HG03378 (cell line): Measurements from ENCODE around the gene ARAP1.
"Not testable (repeated sequence)": the region's sequence is repeated elsewhere in the genome, so short reads cannot be mapped to it uniquely, and the experiment has no call there.

Experiments
- ATAC-seq: cut with Tn5 transposase; IDR thresholded peaks from one replicate; pipeline ENCODE4 v1.9.1; 2021; ENCODE audit warnings: mild to moderate bottlenecking, moderate library complexity; ENCODE audit not compliant: unreplicated experiment

ARAP1 gene

GRCh38 chr11:72752088-72752914 is at the start of gene ARAP1:
ARAP1 (minus strand) TSS chr11:72752408; CDS start chr11:72727128, 25,280 bp downstream.
- no peak for ATAC-seq

DNA sequence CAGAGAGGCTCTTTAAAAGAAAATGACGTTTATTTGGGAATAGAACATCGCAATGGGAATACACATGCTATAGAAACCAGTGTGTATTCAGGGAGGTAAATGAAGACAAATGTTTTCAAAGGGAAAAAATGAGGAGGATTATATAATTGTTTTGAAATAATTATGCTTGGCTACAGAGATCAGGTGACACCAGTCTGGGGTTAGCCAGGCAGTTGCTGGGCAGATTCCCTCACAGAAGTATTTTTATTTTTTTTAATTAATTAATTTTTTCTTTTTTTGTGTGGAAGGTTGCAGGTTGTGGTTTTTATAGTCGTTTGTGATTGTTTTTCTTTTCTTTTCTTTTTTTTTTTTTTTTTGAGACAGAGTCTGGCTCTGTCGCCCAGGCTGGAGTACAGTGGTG is 47.2 kb upstream of the ARAP1 start:
- ATAC-seq, result no peak

- no peak for ATAC-seq
These were observed 46.2 kb upstream of the ARAP1 start for GRCh38 chr11:72798361-72798760.

DNA sequence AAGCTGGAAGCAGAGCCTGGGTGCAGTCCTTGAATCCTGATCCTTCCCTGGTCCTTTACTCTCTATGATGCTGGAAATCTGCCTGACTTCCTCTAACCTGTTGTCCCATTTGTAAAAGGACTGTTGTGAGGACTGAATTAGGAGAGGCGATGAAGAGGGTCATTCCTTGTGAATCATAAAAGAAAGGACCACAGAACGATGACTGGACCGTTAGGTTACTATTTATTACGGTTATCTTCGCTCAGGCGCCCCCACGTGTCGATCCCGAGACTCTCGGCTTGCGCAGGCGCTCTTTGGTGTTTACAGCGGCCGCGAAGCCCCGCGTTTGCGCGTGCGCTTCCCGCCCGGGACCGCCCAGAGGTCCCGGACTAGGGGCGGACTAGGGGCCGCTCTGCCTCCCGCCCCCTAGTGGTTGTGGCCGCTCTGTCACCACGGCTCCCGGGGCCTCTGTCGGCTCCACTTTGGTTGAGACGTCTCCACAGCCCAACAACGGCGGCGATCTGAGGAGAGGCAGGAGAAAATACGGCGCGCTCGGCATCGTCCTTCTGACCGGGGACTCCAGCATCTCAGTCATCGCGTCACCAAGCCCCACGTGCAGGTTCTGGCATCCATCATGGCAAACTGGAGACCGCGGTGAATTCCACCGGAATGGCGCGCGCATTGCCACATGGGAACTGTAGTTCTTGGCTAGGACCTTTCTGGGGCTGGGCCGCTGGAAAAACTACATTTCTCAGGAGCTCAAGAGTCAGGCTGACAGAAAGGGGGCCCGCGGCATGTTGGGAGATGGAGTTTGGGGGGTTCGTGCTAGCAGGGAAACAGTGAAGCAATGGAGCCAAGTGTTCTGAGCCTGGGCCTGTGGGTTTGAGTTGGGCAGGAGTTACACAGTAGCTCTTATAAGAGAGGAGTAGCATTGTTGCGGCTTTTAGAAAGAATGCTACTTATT is 41.5 kb upstream of the ARAP1 start, which contains the start of gene STARD10:
Gene STARD10, minus strand, starts transcription at position 623 of the 943 bp plus-strand sequence. CDS start 12,866 bp downstream, outside the sequence.
- ATAC-seq, result peak; percentile 70

DNA sequence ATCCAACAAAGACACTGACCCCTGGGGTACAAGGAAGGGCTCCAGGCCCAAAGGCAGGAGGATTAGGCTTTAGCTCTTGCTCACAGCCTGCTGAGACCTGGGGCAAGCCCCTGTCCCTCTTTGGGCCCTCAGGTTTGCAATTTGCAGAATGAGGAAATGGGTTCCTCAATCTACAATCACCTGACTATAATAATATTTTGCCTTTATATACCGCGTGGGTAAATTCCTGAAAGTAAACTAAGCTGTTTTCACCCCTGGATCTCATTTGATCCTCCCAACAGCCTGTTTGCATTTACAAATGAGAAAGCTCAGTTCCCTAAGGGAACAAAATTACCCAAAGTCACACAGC is 40.8 kb upstream of the ARAP1 start:
- peak; percentile 6 for ATAC-seq

DNA sequence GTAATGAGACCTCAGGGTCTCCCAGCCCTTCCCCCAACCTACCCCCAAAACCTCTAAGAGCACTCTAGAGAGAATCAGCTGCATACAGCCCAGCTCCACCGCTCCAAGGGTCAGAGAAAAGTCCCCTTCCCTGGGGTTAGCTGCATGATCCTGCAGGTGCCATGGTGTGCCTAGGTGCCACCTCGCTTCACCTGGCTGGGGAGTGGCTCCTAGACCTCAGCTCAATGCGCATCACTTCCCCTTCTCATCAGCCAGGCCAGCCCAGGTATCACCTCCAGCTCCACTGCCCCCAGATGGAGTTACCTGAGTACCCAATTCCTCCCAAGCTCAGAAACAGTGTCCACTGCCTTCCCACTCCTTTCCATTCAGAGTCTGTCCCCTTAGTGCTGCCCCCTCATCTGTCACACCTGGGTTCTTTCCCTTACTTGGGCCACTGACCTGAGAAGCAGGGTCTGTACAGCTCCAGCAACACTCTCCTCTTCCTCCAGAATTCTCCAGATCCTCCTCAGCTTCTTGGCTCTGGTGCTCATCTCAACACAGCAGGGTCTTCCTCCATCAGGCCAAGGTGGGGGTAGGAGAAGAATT is 40.3 kb upstream of the ARAP1 start:
- ATAC-seq, result no peak

- ATAC-seq, result not testable (repeated sequence)
These were observed 39.0 kb upstream of the ARAP1 start for GRCh38 chr11:72791228-72791627.

DNA sequence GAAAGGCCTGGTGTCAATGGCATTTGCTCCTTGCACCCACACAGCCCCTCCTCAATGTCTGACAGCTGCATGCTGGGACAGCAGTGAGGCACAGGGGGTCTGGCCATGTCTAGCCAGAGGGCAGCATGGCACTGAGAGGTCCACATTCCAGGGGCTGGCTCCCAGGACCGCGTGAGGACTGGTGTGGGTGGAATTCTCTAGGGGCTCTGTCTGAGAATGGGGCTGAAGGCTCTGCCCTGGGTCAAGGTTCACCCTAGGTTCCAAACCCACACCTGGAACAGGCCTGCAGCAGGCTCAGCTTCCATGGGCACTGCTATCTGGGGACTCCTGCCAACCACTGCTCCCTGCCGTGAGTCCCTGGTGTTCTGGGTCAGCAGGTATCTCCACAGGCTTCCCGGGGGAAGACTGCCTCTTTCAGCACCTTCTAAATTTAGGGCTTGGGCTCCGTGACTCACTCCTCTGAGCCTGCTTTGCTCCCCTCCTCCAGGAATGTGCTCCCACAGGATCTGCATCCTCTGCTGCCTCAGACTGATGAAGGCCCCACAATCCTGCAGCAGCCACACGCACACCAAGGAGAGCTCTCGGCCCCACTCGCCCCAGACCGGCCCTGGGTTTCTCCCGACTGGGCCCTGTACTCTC is 37.4 kb upstream of the ARAP1 start:
- ATAC-seq, result no peak

- ATAC-seq, result no peak
These were observed 36.0 kb upstream of the ARAP1 start for GRCh38 chr11:72788241-72788640.

DNA sequence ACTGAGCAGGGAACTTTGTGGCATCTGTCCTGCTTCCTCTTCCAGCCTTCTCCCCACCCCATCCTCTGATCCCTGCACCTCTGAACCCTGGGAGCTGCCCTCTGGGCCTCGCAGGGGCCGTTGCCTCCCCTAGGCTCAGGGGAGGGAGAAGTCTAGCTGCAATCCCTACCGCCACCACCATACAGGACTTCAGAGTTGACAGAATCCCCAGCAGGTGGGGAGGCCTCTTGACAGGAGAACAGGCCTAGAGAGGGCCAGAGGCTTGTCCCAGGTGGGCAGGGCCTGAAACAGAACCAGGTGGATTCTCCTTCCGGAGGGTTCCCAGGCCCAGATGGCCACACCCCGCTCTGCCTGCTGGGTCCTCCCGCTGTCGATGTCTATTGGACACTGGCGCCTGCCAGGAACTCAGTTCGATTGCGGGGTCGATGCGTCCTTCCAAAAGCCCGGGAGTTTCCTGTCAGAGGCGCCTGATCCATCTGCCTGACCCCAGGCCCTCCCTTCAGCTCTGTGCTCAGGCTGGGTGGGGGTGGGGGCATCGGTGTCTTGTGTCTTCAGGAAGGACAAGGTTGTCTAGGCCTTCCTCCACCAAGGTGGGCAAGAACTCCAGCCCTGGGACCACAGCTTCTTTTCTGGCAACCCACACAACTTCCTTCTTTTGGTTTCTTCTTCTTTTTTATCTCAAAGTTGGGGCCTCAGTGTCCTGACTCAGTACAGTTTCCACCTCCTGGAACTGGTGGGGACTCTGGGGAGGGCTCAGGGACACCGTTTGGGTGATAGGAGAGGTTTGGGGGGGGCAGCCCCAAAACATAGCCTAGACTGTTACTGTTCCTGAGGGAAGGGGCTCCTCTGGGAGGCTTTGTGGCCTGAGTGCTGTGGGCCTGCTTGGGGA is 35.3 kb upstream of the ARAP1 start:
- ATAC-seq, result no peak

DNA sequence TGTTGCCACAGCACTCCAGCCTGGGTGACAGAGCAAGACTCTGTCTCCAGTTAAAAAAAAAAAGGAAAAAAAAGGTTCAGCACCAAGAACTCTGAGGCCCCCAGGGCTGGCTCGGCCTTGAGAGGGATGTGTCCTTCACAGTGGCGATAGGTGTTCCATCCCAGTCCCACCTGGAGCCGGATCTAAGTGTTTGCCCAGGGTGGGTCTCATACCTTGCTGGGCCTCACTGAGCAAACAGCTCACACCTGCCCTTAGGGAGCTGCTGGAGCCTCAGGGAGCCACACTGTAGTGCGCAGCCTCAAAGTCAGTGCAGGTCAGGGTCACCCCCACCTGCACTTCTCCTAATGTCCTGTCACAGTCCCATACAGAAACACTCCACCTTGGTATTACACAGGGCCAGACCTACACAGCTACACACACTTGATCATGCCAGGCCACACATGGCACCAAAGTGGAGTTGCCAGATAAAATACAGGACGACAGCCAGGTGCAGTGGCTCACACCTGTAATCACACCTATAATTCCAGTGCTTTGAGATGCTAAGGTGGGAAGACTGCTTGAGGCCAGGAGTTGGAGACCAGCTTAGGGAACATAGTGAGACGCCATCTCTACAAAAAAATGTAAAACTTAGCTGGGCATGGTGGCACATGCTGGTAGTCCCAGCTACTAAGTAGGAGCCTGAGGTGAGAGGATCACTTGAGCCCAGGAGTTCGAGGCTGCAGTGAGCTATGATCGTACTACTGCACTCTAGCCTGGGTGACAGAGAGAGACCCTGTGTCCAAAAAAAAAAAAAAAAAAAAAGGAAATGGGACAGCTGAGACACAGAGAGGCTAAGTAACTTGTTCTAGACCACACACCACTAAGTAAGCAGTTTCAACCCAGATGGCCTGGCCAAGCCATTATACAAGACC is 34.4 kb upstream of the ARAP1 start:
- ATAC-seq, result no peak

- no peak for ATAC-seq
These were observed 32.5 kb upstream of the ARAP1 start for GRCh38 chr11:72784662-72785061.

- no peak for ATAC-seq
These were observed 31.1 kb upstream of the ARAP1 start for GRCh38 chr11:72783144-72783905.

GRCh38 chr11:72782081-72782920 is 30.1 kb upstream of the ARAP1 start:
- no peak for ATAC-seq

DNA sequence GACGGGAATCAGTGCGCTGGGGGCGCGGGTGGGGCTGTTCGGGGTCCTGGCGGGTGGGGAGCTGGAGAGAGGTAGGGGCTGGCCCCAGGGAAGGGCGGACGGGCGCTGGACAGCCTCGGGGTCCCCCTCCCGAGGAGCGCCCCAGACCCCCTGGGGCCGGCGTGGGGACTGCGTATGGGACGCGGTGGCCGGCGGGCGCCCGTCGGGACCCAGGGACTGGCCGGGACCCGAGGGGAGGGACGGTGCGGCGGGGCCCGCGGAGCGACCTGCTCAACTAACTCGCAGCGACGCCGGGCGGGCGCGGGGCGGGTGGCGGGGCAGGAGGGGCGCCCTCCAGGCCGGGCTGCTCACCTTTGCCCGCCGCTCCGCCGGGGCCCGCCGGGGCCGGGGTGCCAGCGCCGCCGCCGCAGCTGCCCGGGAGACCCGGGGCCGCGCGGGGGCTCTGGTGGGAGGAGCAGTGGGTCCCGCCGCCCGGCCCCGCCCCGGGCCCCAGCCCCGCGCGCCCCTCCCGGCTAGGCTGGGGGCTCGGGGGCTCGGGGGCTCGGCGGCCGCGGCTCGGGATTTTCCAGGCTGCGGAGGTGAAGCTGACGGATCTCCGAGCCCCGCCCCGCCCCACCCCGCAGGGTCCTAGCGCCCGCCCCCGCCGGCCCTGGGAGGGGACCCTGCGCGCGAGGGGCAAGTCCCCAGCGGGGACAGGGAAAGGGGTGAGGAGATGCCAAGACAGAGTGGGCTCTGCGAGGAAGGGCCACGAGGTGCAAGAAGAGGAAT is 29.3 kb upstream of the ARAP1 start:
- no peak for ATAC-seq

DNA sequence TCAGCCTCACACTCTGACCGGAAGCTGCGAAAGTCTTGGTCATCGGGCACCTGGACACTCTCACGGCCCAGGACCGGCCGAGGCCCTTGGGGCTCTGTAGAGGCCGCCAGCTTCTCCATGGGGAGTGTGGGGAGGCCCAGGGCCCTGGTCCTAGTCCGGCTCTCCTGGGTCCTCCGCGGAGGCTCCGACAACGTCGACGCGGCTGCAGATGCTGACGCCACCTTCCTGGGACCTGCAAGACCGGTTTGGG is 28.8 kb upstream of the ARAP1 start:
- no peak for ATAC-seq
